HL-60 (cell line): ENCODE results near the gene PPM1A.

Source experiments
- DNase-seq, 2 experiments: peaks; one replicate each; pipeline ENCODE4 v3.0.0-alpha.2; 2010 to 2020; ENCODE audit warnings: low read depth in 1 of 2, low spot score in 1 of 2
- H3K27ac ChIP-seq: fragments of 250-450 bp; sonication (Bioruptor Pico); replicated peaks from 2 replicates; pipeline ENCODE4 v1.5.1; 2020; ENCODE audit warnings: mild to moderate bottlenecking, moderate library complexity
- H3K27me3 ChIP-seq: fragments of 250-450 bp; sonication (Bioruptor Pico); 2 replicates; pipeline ENCODE4 v1.5.1; 2021; ENCODE audit warnings: mild to moderate bottlenecking, moderate library complexity; ENCODE audit not compliant: insufficient read depth, poor library complexity, severe bottlenecking
- H3K4me3 ChIP-seq: replicated peaks from 2 replicates; pipeline ENCODE4 v1.5.1; 2011; ENCODE audit warnings: mild to moderate bottlenecking, control low read depth, low read length; ENCODE audit not compliant: insufficient read depth
- CTCF ChIP-seq: IDR thresholded peaks from one replicate; pipeline ENCODE4 v1.5.1; 2011; ENCODE audit warnings: low read length, control low read depth, inconsistent platforms; ENCODE audit not compliant: insufficient read depth
- GABPA ChIP-seq: IDR thresholded peaks from 2 replicates; pipeline ENCODE4 v1.6.1; 2012; ENCODE audit warnings: low read depth
- POLR2AphosphoS5 ChIP-seq: IDR thresholded peaks from 2 replicates; pipeline ENCODE4 v1.6.1; 2012; ENCODE audit warnings: low read depth
- REST ChIP-seq: IDR thresholded peaks from 2 replicates; pipeline ENCODE4 v1.6.1; 2012; ENCODE audit warnings: low read depth; ENCODE audit not compliant: insufficient replicate concordance
- SPI1 ChIP-seq: IDR thresholded peaks from 2 replicates; pipeline ENCODE4 v1.6.1; 2012; ENCODE audit warnings: low read depth, mild to moderate bottlenecking, borderline replicate concordance

The PPM1A gene

GRCh38 chr14:60332869-60333268 is 83.8 kb downstream of the PPM1A start:
- Histone ChIP-seq H3K4me3 (no peak overlapping the region), H3K27me3 (no peaks in the 10 kb centered on the region), H3K27ac (no peak overlapping the region)
- no peak for DNase-seq
- TF ChIP-seq CTCF, result no peak
- TF ChIP-seq SPI1, result no peak
- no peak for TF ChIP-seq POLR2AphosphoS5
- TF ChIP-seq GABPA, result no peak
- no peak for TF ChIP-seq REST

- TF ChIP-seq GABPA (no peak), REST (no peak), SPI1 (no peak), CTCF (no peak), POLR2AphosphoS5 (no peak)
- H3K4me3 ChIP-seq, result no peak overlapping the region
- H3K27ac ChIP-seq, result no peak overlapping the region
- no peak for DNase-seq
- peaks cover 2% of the 10 kb centered on the region for H3K27me3 ChIP-seq
Measured at GRCh38 chr14:60339571-60339970, 90.5 kb downstream of the PPM1A start.

- Histone ChIP-seq H3K27ac (no peak overlapping the region), H3K27me3 (peaks cover 5% of the 10 kb centered on the region), H3K4me3 (no peak overlapping the region)
- no peak for TF ChIP-seq CTCF
- TF ChIP-seq REST, result no peak
- no peak for TF ChIP-seq POLR2AphosphoS5
- TF ChIP-seq SPI1, result no peak
- no peak for TF ChIP-seq GABPA
- no peak for DNase-seq
Measured at GRCh38 chr14:60343571-60344071, 94.6 kb downstream of the PPM1A start.
